Measurements from ENCODE around the gene HRCT1. TPM values are rescaled to one million over a fixed set of nuclear protein-coding genes. Genes with fewer than 3 reads are reported as not detected.
"Not testable (repeated sequence)": the region's sequence is repeated elsewhere in the genome, so short reads cannot be mapped to it uniquely, and the experiment has no call there.

Gene HRCT1
- total and polyA plus RNA-seq, 11 donors = 0.97 to 9.5 (median 4.4) TPM

- no peak for TF ChIP-seq CTCF (IDR thresholded peaks at IDR 0.05)
- no peak for TF ChIP-seq POLR2A (IDR thresholded peaks at IDR 0.05)
- 90 to 96% (median 95%) methylated on average over 3 of the region's 3 CpGs for WGBS, 4 donors
- Histone ChIP-seq H3K27me3 (no peaks in the 10 kb centered on the region), H3K27ac (no peak overlapping the region), H3K4me3 (no peak overlapping the region), H3K9me3 (peaks cover 0 to 3% (median 0%) of the 10 kb centered on the region in 12 donors), H3K4me1 (peaks cover 0 to 13% (median 0%) of the 10 kb centered on the region in 12 donors), H3K36me3 (no peaks in the 10 kb centered on the region)
- intact Hi-C loops (cut with DNase I) = no loop called here
- no peak for DNase-seq
- ATAC-seq = no peak
Measured at GRCh38 chr9:35932735-35933134, 26.7 kb downstream of the HRCT1 start.

GRCh38 chr9:35933550-35934067, 27.6 kb downstream of the HRCT1 start:
- Histone ChIP-seq H3K27me3 (no peaks in the 10 kb centered on the region), H3K27ac (no peak overlapping the region), H3K9me3 (peaks cover 0 to 3% (median 0%) of the 10 kb centered on the region in 12 donors), H3K4me3 (no peak overlapping the region), H3K36me3 (no peaks in the 10 kb centered on the region), H3K4me1 (peaks cover 0 to 16% (median 0%) of the 10 kb centered on the region in 12 donors)
- ATAC-seq (no peak), DNase-seq (no peak)
- TF ChIP-seq CTCF (IDR thresholded peaks at IDR 0.05) = no peak
- no peak for TF ChIP-seq POLR2A (IDR thresholded peaks at IDR 0.05)
- WGBS, 4 donors = 87 to 91% (median 87%) methylated on average over 4 of the region's 4 CpGs
- intact Hi-C loops (cut with DNase I) = no loop called here

- intact Hi-C loops (cut with DNase I) = not testable (repeated sequence)
Measured at GRCh38 chr9:35934069-35934468, 28.1 kb downstream of the HRCT1 start.

GRCh38 chr9:35935261-35935660, 29.3 kb downstream of the HRCT1 start:
- Histone ChIP-seq H3K9me3 (peaks cover 0 to 3% (median 0%) of the 10 kb centered on the region in 12 donors), H3K36me3 (no peaks in the 10 kb centered on the region), H3K27me3 (no peaks in the 10 kb centered on the region), H3K4me3 (no peak overlapping the region), H3K4me1 (peaks cover 0 to 16% (median 0%) of the 10 kb centered on the region in 12 donors), H3K27ac (no peak overlapping the region)
- no peak for ATAC-seq
- no peak for DNase-seq
- intact Hi-C loops (cut with DNase I) = no loop called here
- TF ChIP-seq POLR2A (IDR thresholded peaks at IDR 0.05) (no peak), CTCF (IDR thresholded peaks at IDR 0.05) (no peak)
- WGBS, 4 donors = 95 to 98% (median 97%) methylated on average over 4 of the region's 4 CpGs

More at GRCh38 chr9:35934069-35934468, 28.1 kb downstream of the HRCT1 start:
- not testable (repeated sequence) for DNase-seq, H3K4me3 ChIP-seq, ATAC-seq, H3K27ac ChIP-seq, H3K9me3 ChIP-seq, H3K36me3 ChIP-seq, H3K27me3 ChIP-seq
- peaks cover 0 to 16% (median 0%) of the 10 kb centered on the region in 12 donors for H3K4me1 ChIP-seq
- WGBS, 4 donors = 91 to 97% (median 96%) methylated on average over 6 of the region's 6 CpGs

All from heart left ventricle (tissue), 16 donors.